Prostate gland (tissue), 2 donors: ENCODE data around the gene CAD.

Source experiments
- POLR2A ChIP-seq: fragments of 450-650 bp; IDR thresholded peaks from one replicate; pipeline ENCODE4 v1.6.1; 2016; ENCODE audit warnings: antibody characterized with exemption, mild to moderate bottlenecking
- TF ChIP-seq, protein P1 (sequence below), 4 experiments: fragments of 200-600 bp in 2 of 4; fragments of 450-650 bp in 2 of 4; sonication (generic) in 2 of 4; IDR thresholded peaks; 1 replicate in 3 of 4; 2 replicates in 1 of 4; pipeline ENCODE4 v1.5.1; 2016 to 2019; ENCODE audit warnings: antibody characterized with exemption in 4 of 4, mild to moderate bottlenecking in 2 of 4, moderate library complexity in 2 of 4

DNA sequence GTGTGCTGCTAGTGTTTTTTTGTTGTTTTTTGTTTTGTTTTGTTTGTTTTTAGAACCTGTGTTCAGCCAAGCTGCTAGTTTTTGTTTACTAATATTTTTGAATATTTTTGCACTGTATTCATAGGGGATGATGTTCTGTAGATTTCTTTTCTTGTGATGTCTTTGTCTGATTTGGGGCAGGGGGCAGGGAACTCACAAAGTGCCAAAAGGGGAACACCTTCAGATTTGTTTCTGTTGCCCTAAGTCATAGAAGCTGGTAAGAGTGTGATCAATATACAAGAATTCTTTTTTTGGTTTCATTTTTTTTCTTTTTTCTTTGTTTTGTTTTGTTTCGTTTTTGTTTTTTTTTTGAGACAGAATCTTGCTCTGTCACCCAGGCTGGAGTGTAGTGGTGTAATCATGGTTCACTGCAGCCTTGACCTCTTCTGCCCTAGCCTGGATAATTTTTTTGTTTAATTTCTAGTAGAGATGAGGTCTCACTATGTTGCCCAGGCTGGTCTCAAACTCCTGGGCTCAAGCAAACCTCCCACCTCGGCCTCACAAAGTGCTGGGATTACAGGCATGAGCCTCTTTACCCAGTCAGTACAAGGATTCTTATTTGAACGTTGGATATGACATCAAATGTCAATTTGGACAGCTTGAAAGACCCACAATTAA, 37.7 kb upstream of the CAD start:
- no peak for TF ChIP-seq POLR2A
- TF ChIP-seq, protein P1, sequence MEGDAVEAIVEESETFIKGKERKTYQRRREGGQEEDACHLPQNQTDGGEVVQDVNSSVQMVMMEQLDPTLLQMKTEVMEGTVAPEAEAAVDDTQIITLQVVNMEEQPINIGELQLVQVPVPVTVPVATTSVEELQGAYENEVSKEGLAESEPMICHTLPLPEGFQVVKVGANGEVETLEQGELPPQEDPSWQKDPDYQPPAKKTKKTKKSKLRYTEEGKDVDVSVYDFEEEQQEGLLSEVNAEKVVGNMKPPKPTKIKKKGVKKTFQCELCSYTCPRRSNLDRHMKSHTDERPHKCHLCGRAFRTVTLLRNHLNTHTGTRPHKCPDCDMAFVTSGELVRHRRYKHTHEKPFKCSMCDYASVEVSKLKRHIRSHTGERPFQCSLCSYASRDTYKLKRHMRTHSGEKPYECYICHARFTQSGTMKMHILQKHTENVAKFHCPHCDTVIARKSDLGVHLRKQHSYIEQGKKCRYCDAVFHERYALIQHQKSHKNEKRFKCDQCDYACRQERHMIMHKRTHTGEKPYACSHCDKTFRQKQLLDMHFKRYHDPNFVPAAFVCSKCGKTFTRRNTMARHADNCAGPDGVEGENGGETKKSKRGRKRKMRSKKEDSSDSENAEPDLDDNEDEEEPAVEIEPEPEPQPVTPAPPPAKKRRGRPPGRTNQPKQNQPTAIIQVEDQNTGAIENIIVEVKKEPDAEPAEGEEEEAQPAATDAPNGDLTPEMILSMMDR (IDR thresholded peaks at IDR 0.05) = no peak
